HG03025 (cell line): Measurements from ENCODE around the gene SDK1.
"Not testable (repeated sequence)": the region's sequence is repeated elsewhere in the genome, so short reads cannot be mapped to it uniquely, and the experiment has no call there.

Source experiments
- ATAC-seq: cut with Tn5 transposase; IDR thresholded peaks from one replicate; pipeline ENCODE4 v1.9.1; 2021; ENCODE audit warnings: mild to moderate bottlenecking, moderate library complexity; ENCODE audit not compliant: unreplicated experiment, low FRiP score

SDK1 gene

GRCh38 chr7:3569643-3570042 lies 268.6 kb downstream of the SDK1 start:
- no peak for ATAC-seq

GRCh38 chr7:3573151-3573550 lies 272.1 kb downstream of the SDK1 start:
- ATAC-seq: no peak

DNA sequence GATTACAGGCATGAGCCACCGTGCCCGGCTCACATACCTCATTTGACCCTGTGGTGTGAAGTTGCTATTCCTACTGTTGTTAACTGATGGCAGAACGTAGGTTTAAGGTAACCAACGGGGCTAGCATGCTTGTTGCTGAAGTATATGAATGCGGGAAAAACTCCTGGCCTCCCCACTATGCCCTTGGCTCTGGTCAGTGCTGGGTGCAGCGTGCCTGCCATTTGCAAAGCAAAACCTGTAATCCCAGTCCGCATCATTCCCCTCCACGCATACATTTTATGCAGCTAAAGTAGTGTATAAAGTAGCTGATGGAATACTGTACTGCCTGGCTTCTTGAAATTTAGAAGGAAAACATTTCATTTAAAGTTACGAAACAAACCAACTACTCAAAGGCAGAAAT lies 273.3 kb downstream of the SDK1 start:
- ATAC-seq: no peak

GRCh38 chr7:3575753-3576531 lies 274.9 kb downstream of the SDK1 start:
- no peak for ATAC-seq

DNA sequence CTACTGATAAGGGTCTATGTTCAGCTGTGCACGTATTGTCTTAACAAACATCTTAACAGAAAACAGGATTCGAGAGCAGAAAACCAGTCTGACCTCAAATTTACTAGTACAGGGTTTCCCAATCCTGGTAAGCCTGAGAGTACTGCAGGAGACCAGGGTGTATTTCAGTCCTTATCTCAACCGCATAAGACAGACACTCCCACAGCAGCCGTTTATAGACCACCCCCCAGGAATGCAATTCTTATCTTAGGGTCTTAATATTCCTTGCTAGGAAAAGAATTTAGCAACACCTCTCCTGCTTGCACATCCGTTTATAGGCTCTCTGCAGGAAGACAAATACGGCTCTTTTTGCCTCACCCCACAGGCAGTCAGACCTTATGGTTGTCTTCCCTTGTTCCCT lies 277.3 kb downstream of the SDK1 start:
- no peak for ATAC-seq

DNA sequence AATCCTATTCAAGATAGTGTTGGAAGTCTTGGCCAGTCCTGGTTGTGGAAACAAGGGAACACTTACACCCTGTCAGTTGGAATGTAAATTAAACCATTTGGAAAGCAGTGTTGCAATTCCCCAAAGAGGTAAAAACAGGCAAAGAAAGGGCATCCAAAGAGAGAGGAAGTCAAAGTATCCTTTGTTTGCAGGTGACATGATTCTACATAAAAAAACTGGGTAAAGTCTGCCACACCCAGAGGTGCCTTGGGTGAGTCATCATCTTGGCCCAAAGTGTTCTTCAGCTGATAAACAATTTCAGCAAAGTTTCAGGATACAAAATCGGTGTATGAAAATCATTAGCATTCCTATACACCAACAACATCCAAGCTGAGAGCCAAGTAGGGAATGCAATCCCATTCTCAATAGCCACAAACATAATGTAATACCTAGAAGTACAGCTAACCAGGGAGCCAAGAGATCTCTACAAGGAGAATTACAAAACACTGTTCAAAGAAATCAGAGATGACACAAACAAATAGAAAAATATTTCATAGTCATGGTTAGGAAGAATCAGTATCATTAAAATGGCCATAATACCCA lies 278.7 kb downstream of the SDK1 start:
- no peak for ATAC-seq

DNA sequence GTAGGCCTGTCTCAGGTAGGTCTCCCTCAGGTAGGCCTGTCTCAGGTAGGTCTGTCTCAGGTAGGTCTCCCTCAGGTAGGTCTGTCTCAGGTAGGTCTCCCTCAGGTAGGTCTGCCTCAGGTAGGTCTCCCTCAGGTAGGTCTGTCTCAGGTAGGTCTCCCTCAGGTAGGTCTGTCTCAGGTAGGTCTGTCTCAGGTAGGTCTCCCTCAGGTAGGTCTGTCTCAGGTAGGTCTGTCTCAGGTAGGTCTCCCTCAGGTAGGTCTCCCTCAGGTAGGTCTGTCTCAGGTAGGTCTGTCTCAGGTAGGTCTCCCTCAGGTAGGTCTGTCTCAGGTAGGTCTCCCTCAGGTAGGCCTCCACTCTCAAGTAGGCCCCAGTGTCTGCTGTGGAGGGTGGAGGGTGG lies 281.1 kb downstream of the SDK1 start:
- ATAC-seq: not testable (repeated sequence)

DNA sequence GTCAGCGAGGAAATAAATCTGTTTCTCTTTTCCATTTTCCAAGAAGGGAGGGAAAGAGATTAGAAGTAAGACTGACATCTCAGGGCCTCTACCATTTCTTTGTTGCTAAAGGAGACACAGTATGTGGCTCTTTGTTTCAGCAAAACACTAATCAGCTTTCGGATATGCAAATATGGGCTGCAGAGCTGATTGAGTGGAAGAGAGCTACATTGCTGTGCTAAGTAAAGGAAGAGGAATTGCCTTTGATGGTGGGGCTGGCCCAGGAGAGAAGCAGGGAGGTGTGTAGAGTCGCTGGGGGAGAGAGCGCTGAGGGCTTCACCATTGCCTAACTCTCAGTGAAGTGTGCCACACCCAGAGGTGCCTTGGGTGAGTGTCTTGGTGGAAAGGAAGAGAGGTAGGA lies 284.8 kb downstream of the SDK1 start:
- no peak for ATAC-seq

- no peak for ATAC-seq
Observed at GRCh38 chr7:3588341-3588740, 287.3 kb downstream of the SDK1 start.

DNA sequence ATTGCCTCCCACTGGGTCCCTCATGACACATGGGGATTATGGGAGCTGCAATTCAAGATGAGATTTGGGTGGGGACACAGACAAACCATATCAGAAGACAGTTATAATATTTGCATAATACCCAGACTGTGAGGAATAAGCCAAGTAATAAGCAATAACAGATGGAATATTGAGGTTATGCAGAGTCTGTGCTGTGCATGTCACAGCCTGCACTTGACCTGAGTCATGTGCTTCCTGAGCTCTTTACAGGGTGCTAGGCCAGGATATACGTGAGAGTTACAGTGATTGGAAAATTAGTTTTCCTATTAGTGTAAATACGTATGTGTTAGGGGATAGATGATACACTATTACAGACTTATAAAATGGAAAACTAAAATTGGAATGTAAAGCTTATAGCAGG lies 288.7 kb downstream of the SDK1 start:
- ATAC-seq: no peak

- no peak for ATAC-seq
Observed at GRCh38 chr7:3591219-3591618, 290.2 kb downstream of the SDK1 start.

- no peak for ATAC-seq
Observed at GRCh38 chr7:3591944-3592343, 290.9 kb downstream of the SDK1 start.

- no peak for ATAC-seq
Observed at GRCh38 chr7:3592401-3593134, 291.5 kb downstream of the SDK1 start.

DNA sequence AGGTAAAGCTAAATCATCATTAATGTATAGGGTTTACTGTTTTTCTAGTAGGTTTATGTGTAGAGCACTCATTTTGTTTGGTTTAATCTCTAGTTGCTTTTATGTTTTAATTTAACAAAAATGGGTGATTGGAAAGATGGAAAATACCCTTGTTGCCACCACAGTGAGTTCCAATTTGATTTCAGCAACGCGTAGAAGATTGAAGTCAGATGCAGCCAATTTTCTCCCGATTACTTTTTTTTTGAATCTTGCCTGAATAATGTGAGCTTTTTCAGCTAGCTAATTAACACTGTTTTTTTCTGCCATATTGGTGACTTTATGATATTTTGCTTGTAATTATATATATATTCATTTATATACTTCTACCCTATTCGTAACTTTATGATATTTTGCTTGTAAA lies 293.8 kb downstream of the SDK1 start:
- no peak for ATAC-seq

- ATAC-seq: no peak
Observed at GRCh38 chr7:3598854-3599253, 297.8 kb downstream of the SDK1 start.

DNA sequence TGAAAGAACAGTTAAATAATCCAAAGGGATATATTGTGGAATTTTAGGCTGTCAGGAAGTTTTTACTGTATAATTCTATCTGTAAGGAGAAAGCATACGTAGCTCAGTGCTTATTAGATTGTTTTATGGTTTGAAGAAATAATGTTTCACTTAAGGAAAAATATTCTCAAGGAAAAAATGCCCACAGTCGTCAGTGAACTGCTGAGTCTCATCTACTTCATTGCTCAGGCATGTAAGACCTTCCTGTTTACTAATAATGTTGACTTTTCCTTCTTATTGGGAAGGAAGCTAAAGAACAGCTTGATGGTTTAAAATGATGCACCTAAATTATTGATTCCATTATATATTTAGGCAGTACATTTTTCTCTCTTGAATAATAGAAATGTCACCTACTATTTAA lies 304.2 kb downstream of the SDK1 start:
- no peak for ATAC-seq

GRCh38 chr7:3606436-3606835 lies 305.4 kb downstream of the SDK1 start:
- ATAC-seq: no peak

DNA sequence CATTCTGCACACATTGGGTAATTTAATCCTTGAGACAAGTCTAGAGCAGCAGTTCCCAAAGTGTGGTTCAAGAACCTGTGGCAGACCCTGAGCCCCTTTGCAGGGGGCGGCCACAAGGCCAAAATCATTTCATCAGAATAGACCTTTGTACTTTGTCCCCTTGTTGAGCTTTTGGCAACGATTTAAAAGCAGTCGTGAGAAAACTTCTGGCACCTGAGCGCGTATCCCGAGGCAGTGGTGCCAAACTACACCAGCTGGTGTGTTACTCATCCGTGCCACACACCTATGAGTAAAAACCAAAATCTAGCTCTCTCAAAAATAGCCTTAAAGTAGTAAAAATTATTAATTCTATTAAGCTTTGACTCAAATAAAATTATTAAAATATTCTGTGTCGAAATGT lies 306.8 kb downstream of the SDK1 start:
- no peak for ATAC-seq

- ATAC-seq: no peak
Observed at GRCh38 chr7:3616306-3616705, 315.3 kb downstream of the SDK1 start.

DNA sequence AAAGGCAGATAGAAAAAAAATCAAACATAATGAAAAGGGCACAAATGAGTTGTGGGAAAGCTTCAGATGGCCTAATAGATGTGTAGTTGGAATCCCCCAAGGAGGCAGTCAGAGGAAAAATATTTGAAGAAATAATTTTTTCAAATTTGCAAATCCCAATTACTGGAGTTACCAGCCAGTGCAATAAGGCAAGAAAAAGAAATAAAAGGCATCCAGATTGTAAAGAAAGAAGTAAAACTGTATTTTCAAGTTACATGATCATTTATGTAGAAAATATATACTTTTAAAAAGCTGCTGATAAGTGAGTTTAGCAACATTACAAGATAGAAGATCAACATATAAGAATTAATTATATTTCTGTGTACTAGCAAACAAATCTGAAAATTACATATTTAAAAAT lies 329.0 kb downstream of the SDK1 start:
- no peak for ATAC-seq

- no peak for ATAC-seq
Observed at GRCh38 chr7:3634396-3634795, 333.3 kb downstream of the SDK1 start.
